HG03039 (cell line): Measurements from ENCODE around the gene FBXL16.
"Not testable (repeated sequence)": the region's sequence is repeated elsewhere in the genome, so short reads cannot be mapped to it uniquely, and the experiment has no call there.

Source experiments
- ATAC-seq: cut with Tn5 transposase; IDR thresholded peaks from one replicate; pipeline ENCODE4 v1.9.1; 2021; ENCODE audit warnings: mild to moderate bottlenecking, moderate library complexity; ENCODE audit not compliant: unreplicated experiment

FBXL16 gene

GRCh38 chr16:723695-724094, 18.1 kb upstream of the FBXL16 start:
- ATAC-seq = no peak

- ATAC-seq = no peak
Measured at GRCh38 chr16:722835-723633, 17.4 kb upstream of the FBXL16 start.

GRCh38 chr16:721765-722540, 16.4 kb upstream of the FBXL16 start:
- no peak for ATAC-seq

- peak; percentile 57 for ATAC-seq
Measured at GRCh38 chr16:720990-721764, 15.6 kb upstream of the FBXL16 start, which contains the start of gene ANTKMT. ANTKMT (plus strand) TSS chr16:721146; CDS start chr16:721275, 129 bp downstream.

GRCh38 chr16:720447-720989, 14.9 kb upstream of the FBXL16 start:
- peak; percentile 5 for ATAC-seq

- ATAC-seq = no peak
Measured at GRCh38 chr16:719815-720446, 14.3 kb upstream of the FBXL16 start.

- no peak for ATAC-seq
Measured at GRCh38 chr16:718922-719321, 13.3 kb upstream of the FBXL16 start.

GRCh38 chr16:718389-718788, 12.8 kb upstream of the FBXL16 start:
- no peak for ATAC-seq

GRCh38 chr16:717450-718245, 12.0 kb upstream of the FBXL16 start:
- no peak for ATAC-seq

- no peak for ATAC-seq
Measured at GRCh38 chr16:716768-717325, 11.2 kb upstream of the FBXL16 start.

GRCh38 chr16:716200-716568, 10.6 kb upstream of the FBXL16 start:
- ATAC-seq = no peak

GRCh38 chr16:715477-716199, 10.0 kb upstream of the FBXL16 start:
- ATAC-seq = no peak

GRCh38 chr16:714558-715476, 9.2 kb upstream of the FBXL16 start, which contains the start of gene METRN:
METRN (plus strand) TSS chr16:715118; CDS start chr16:715290, 172 bp downstream.
- ATAC-seq = no peak

GRCh38 chr16:714079-714478, 8.5 kb upstream of the FBXL16 start:
- ATAC-seq = no peak

GRCh38 chr16:712740-713250, 7.2 kb upstream of the FBXL16 start:
- not testable (repeated sequence) for ATAC-seq

- ATAC-seq = no peak
Measured at GRCh38 chr16:711548-712320, 6.1 kb upstream of the FBXL16 start.

- no peak for ATAC-seq
Measured at GRCh38 chr16:711084-711483, 5.5 kb upstream of the FBXL16 start.
